Measurements from ENCODE around the gene PRTG. TPM values are rescaled to one million over a fixed set of nuclear protein-coding genes. Genes with fewer than 3 reads are reported as not detected.

PRTG gene
- total RNA-seq, 1 donor from 2014 or later = 574 TPM

GRCh38 chr15:55707518-55707917, 35.4 kb downstream of the PRTG start:
- H3K9me3 Mint-ChIP-seq = peaks cover 12% of the 10 kb centered on the region
- H3K27me3 Mint-ChIP-seq (ENCODE audit: insufficient read depth, low read depth) = peaks cover 4% of the 10 kb centered on the region
- no peaks in the 10 kb centered on the region for H3F3A ChIP-seq (ENCODE audit: low read depth)
- H3K4me2 ChIP-seq = no peak overlapping the region
- H3K9me3 ChIP-seq (ENCODE audit: low read depth) = no peaks in the 10 kb centered on the region
- H3K36me3 ChIP-seq = peaks cover 12% of the 10 kb centered on the region
- no peak overlapping the region for H3K9ac ChIP-seq
- peaks cover 36% of the 10 kb centered on the region for H3K4me1 ChIP-seq
- no peak for DNase-seq (ENCODE audit: low spot score)
- no peak overlapping the region for H2AFZ ChIP-seq (replicated peaks)
- H3K27ac Mint-ChIP-seq = no peak overlapping the region
- no peak for TF ChIP-seq EZH2phosphoT487 (IDR thresholded peaks at IDR 0.05)
- TF ChIP-seq EZH2 (IDR thresholded peaks at IDR 0.05) = no peak
- TF ChIP-seq CTCF (IDR thresholded peaks at IDR 0.05) = no peak
- H3K36me3 Mint-ChIP-seq = peaks cover 33% of the 10 kb centered on the region
- peaks cover 67% of the 10 kb centered on the region for H3K4me1 Mint-ChIP-seq
- H3K27me3 ChIP-seq = no peaks in the 10 kb centered on the region
- H3K27ac ChIP-seq = no peak overlapping the region
- peaks cover 100% of the 10 kb centered on the region for H3K79me2 ChIP-seq (ENCODE audit: low read depth)
- peaks cover 100% of the 10 kb centered on the region for H4K20me1 ChIP-seq (ENCODE audit: low read depth)
- no peak overlapping the region for H3K4me3 ChIP-seq
- no peak overlapping the region for H3K4me3 Mint-ChIP-seq

DNA sequence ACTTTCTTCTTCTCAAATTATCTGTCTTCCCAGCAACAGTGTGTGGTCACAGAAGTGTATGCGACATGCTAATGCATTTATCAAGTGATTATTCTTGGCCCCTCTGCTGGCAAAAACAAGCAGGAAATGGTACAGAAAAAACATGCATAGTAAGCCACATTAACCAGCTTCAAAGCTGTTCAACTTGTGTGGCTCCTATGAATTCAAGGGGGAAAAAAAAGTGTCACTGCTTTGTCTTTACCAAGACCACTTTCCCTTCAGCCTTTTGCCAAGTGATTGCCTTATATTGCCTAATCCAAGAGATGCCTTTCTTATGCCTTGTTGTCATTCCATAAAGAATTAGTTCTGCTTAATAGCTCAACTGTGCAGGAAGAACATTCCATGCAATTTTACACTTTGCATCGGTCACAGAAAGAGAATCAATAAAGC, 39.1 kb downstream of the PRTG start:
- Histone ChIP-seq H3K4me3 (no peak overlapping the region), H3K4me2 (peak overlapping the region; percentile 0), H3K4me1 (peaks cover 29% of the 10 kb centered on the region), H3K9me3 (ENCODE audit: low read depth) (no peaks in the 10 kb centered on the region), H3F3A (ENCODE audit: low read depth) (peaks cover 10% of the 10 kb centered on the region), H3K27me3 (no peaks in the 10 kb centered on the region), H3K27ac (no peak overlapping the region), H3K36me3 (no peaks in the 10 kb centered on the region), H2AFZ (replicated peaks) (no peak overlapping the region), H3K9ac (no peak overlapping the region), H3K79me2 (ENCODE audit: low read depth) (peaks cover 100% of the 10 kb centered on the region), H4K20me1 (ENCODE audit: low read depth) (peaks cover 100% of the 10 kb centered on the region)
- H3K4me1 Mint-ChIP-seq = peaks cover 73% of the 10 kb centered on the region
- TF ChIP-seq CTCF (IDR thresholded peaks at IDR 0.05) = no peak
- no peak for TF ChIP-seq EZH2 (IDR thresholded peaks at IDR 0.05)
- no peak for TF ChIP-seq EZH2phosphoT487 (IDR thresholded peaks at IDR 0.05)
- peaks cover 7% of the 10 kb centered on the region for H3K9me3 Mint-ChIP-seq
- no peak for DNase-seq (ENCODE audit: low spot score)
- H3K27me3 Mint-ChIP-seq (ENCODE audit: insufficient read depth, low read depth) = no peaks in the 10 kb centered on the region
- H3K27ac Mint-ChIP-seq = peak overlapping the region; percentile 91
- peaks cover 30% of the 10 kb centered on the region for H3K36me3 Mint-ChIP-seq
- peak overlapping the region; percentile 13 for H3K4me3 Mint-ChIP-seq

GRCh38 chr15:55700876-55701275, 42.1 kb downstream of the PRTG start:
- no peak overlapping the region for H3K27ac ChIP-seq
- peaks cover 100% of the 10 kb centered on the region for H3K79me2 ChIP-seq (ENCODE audit: low read depth)
- no peak overlapping the region for H3K9ac ChIP-seq
- H3K4me2 ChIP-seq = no peak overlapping the region
- peaks cover 30% of the 10 kb centered on the region for H3K36me3 Mint-ChIP-seq
- peaks cover 5% of the 10 kb centered on the region for H3K9me3 Mint-ChIP-seq
- no peaks in the 10 kb centered on the region for H3K9me3 ChIP-seq (ENCODE audit: low read depth)
- TF ChIP-seq CTCF (IDR thresholded peaks at IDR 0.05) (no peak), EZH2 (IDR thresholded peaks at IDR 0.05) (no peak), EZH2phosphoT487 (IDR thresholded peaks at IDR 0.05) (no peak)
- H3F3A ChIP-seq (ENCODE audit: low read depth) = peaks cover 36% of the 10 kb centered on the region
- H3K36me3 ChIP-seq = no peaks in the 10 kb centered on the region
- no peak for DNase-seq (ENCODE audit: low spot score)
- H3K4me3 Mint-ChIP-seq = no peak overlapping the region
- no peak overlapping the region for H2AFZ ChIP-seq (replicated peaks)
- peaks cover 74% of the 10 kb centered on the region for H3K4me1 Mint-ChIP-seq
- H4K20me1 ChIP-seq (ENCODE audit: low read depth) = peaks cover 100% of the 10 kb centered on the region
- H3K4me3 ChIP-seq = no peak overlapping the region
- H3K27ac Mint-ChIP-seq = no peak overlapping the region
- H3K4me1 ChIP-seq = peaks cover 22% of the 10 kb centered on the region
- H3K27me3 ChIP-seq = no peaks in the 10 kb centered on the region
- no peaks in the 10 kb centered on the region for H3K27me3 Mint-ChIP-seq (ENCODE audit: insufficient read depth, low read depth)
